Loucy (cell line): ENCODE data around the gene RGS12.

Experiments used
- EZH2phosphoT487 ChIP-seq: fragments of 200-600 bp; IDR thresholded peaks from 2 replicates; pipeline ENCODE4 v1.6.1; 2018; ENCODE audit warnings: antibody characterized with exemption, mild to moderate bottlenecking, moderate library complexity, borderline replicate concordance
- TF ChIP-seq, protein P1 (sequence below): fragments of 200-600 bp; sonication (generic); conservative IDR thresholded peaks from 2 replicates; pipeline ENCODE4 v1.5.1; 2014; ENCODE audit warnings: mild to moderate bottlenecking, antibody characterized with exemption, low read length

DNA sequence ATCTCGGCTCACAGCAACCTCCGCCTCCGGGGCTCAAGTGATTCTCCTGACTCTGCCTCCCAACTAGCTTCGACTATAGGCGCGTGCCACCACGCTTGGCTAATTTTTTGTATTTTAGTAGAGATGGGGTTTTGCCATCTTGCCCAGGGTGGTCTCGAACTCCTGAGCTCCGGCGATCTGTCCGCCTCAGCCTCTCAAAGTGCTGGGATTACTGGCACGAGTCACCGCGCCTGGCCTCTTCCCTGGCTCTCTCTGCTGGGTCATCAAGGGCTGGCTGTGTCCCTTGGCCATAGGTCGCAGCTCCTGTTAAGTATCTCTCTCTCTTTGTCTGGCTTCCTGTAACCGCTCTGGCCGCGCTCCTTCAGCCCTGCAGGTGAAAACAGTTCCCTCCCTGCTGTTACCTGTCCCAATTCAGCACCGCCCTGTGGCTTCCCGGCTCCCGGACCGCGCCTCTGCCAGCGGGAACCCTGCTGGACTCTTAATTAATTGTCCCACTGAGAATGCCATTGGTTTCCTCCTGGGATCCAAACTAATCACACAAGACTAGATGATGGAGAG is 1.3 kb upstream of the RGS12 start:
- TF ChIP-seq, protein P1, sequence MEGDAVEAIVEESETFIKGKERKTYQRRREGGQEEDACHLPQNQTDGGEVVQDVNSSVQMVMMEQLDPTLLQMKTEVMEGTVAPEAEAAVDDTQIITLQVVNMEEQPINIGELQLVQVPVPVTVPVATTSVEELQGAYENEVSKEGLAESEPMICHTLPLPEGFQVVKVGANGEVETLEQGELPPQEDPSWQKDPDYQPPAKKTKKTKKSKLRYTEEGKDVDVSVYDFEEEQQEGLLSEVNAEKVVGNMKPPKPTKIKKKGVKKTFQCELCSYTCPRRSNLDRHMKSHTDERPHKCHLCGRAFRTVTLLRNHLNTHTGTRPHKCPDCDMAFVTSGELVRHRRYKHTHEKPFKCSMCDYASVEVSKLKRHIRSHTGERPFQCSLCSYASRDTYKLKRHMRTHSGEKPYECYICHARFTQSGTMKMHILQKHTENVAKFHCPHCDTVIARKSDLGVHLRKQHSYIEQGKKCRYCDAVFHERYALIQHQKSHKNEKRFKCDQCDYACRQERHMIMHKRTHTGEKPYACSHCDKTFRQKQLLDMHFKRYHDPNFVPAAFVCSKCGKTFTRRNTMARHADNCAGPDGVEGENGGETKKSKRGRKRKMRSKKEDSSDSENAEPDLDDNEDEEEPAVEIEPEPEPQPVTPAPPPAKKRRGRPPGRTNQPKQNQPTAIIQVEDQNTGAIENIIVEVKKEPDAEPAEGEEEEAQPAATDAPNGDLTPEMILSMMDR = no peak
- TF ChIP-seq EZH2phosphoT487 = no peak
